HG02943 (cell line): ENCODE measurements around the gene LILRB3.
"Not testable (repeated sequence)": the region's sequence is repeated elsewhere in the genome, so short reads cannot be mapped to it uniquely, and the experiment has no call there.

Source experiments
- ATAC-seq: cut with Tn5 transposase; IDR thresholded peaks from one replicate; pipeline ENCODE4 v1.9.1; 2021; ENCODE audit warnings: mild to moderate bottlenecking, low read depth, moderate library complexity; ENCODE audit not compliant: unreplicated experiment

The LILRB3 gene

DNA sequence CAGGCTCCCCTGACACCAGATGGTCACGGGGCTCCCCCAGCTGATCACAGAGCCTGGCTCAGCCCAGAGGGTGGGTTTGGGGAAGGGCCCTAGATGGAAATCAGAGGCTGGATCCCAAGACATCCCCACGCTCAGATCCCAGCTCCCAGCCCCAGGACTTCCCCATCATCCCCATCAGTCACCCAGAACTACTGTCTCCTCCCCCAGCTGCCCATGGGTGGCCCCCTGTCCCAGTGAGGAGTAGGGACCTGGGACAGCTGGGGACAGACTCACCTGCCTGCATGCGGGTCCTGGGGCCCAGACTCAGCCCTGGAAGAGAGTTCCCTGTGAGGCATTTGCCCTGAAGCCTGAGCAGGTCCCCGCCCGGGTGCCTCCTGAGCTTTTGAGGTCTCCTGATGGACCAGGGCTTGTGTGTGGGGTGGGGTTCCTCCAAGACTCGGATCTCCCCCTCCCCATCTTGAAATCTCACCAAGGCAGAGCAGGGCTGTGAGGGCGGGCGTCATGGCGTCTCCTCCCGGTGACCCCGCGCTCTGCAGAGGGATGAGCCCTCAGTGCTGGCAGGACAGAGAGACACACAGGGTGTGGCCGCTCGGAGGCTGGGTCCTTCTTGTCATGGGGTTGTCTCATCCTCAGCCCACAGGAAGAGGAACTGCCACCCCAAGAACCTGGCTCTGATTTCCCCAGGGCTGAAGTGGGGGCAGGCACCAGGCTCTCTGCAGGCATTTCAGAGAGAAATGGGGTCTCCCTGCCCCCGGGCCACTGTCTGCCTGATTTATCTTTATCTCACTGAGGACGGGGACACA lies at the start of gene LILRB3:
Gene LILRB3, minus strand, starts transcription at position 534 of the 803 bp plus-strand sequence. Its CDS starts 31 bp downstream, at position 503.
- not testable (repeated sequence) for ATAC-seq

DNA sequence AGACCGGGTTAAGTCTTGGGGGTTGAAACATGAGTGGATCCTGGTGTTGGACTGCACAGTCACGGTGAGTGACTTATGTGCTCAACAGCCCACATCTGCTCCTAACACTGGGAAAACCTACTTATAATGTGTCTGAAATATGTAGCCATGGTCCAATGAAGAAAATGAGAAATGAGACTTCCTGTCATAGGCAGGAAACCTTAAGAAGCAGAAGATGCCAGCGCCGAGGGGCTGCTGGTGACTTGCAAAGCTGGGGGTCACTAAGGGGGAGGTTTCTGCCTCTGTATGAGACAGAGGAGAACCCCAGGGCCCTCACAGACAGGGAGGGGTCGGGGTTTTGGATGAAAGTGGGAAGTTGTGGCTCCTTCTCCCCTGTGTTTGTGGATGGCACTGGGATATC lies 49.4 kb upstream of the LILRB3 start:
- ATAC-seq = not testable (repeated sequence)

DNA sequence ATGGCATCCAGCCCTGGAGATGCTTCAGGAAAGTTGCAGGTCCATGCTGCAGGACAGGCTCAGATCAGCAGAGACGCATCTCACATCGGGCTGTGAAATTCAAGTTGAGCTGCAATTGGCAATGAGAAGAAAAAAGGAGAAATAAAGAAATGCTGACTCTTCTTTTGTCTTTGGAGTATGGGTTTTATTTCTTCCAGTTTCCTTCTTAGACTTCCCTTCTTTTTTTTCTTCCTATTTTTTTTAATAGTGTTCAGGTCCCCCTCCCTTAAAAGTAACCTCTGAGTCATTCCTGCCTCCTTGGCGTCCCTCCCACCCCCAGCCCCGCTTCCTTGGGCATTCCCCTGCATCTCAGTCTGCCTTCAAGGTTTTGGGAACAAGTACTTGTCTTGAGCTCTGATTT lies 48.8 kb upstream of the LILRB3 start:
- ATAC-seq = not testable (repeated sequence)

DNA sequence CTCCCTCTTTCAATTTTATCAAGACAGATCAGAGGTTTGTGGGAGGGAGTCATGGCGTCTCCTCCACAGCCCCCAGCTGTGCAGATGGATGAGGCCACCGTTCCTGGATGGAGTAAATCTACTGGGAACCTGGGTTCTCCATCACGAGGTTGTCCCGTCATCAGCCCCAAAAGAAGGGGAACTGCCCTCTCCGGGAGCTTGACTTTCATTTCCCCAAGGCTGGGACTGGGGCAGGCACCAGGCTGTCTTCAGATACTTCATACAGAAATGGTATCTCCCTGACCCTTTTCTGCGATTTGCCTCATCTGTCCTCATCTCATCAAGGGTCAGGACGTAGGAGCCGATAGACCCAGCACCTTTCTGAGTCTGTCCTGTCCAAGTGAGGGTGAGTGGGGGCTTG lies 48.3 kb upstream of the LILRB3 start:
- no peak for ATAC-seq

DNA sequence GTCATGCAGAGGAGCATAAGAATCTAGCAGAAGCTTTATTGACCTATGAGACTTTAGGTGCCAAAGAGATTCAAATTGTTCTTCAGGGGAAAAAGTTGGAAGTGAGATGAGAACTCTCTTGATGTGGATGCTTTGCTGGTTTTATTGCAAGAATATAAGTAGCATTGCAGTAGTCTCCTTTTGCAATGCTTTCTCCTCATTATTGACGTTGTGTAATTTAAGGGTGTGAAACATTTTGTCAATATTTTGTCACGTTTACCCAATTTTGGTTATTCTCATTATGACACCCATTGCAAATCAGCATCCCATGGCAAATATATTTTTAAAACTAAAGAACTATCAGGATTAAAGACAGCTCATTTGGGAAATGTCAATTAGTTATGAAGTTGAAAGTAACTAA lies 46.1 kb upstream of the LILRB3 start:
- no peak for ATAC-seq

DNA sequence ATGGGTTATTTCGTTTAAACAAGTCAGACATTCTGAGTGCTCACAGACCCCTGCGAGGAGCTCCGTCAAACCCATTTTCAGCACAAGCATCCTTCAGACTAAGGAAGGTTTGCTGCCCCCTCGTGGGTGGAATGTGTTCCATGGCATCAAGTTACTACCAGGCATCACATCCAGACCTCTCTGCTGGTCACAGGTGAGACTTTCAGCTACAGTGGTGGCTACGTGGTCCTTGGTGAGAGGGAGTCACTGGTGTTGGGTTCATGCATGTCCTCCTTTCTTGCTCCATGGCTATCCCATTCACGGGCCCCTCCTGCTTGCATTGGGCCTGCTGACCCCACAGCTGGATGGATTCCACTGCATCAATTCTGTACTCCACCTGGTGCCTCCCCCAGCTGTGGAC lies 43.3 kb upstream of the LILRB3 start:
- ATAC-seq = no peak

DNA sequence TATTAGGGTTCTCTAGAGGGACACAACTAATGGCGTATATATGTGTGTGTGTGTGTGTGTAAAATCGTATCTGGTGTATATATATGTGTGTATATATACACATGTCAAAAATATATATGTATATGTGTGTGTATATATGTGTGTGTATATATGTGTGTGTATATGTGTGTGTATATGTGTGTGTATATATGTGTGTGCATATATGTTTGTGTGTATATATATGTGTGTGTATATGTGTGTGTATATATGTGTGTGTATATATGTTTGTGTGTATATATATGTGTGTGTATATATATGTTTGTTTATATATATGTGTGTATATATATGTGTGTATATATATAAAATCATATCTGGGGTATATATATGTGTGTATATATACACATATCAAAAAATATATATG lies 39.7 kb upstream of the LILRB3 start:
- ATAC-seq = no peak

DNA sequence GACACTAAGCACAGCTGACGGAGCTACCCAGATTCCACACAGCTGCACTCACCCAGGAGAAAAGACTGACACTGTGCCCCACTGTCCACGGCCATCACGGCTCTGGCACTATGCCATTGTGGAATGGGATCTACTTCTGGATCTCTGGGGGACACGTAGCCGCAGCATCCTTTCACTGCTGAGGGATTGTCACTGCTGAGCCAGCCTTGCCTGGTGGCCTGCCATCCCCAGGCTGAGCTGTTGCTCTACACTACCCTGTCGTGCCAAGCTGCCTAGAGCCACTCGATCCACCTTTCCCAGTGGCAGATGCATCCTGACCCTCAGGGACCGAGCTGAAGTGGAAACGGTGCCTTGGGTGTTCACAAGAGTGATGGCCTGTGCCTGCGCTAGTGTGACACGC lies 39.3 kb upstream of the LILRB3 start:
- ATAC-seq = no peak

DNA sequence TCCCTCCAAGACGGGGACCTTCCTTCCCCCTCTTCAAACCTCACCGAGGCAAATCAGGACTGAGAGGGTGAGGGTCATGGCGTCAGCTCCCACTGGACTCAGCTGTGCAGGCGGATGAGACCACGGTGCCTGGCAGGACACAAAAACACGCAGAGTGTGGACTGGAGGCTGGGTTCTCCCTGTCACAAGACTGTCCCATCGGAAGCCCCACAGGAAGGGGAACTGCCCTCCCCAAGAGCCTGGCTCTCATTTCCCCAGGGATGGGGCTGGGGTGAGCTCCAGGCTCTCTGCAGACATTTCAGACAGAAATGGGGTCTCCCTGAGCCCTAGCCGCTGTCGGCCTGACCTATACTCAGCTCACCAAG lies 34.3 kb upstream of the LILRB3 start, which contains the start of gene LILRB5:
Gene LILRB5, minus strand, starts transcription at position 158 of the 365 bp plus-strand sequence. Its CDS starts 80 bp downstream, at position 78.
- no peak for ATAC-seq

DNA sequence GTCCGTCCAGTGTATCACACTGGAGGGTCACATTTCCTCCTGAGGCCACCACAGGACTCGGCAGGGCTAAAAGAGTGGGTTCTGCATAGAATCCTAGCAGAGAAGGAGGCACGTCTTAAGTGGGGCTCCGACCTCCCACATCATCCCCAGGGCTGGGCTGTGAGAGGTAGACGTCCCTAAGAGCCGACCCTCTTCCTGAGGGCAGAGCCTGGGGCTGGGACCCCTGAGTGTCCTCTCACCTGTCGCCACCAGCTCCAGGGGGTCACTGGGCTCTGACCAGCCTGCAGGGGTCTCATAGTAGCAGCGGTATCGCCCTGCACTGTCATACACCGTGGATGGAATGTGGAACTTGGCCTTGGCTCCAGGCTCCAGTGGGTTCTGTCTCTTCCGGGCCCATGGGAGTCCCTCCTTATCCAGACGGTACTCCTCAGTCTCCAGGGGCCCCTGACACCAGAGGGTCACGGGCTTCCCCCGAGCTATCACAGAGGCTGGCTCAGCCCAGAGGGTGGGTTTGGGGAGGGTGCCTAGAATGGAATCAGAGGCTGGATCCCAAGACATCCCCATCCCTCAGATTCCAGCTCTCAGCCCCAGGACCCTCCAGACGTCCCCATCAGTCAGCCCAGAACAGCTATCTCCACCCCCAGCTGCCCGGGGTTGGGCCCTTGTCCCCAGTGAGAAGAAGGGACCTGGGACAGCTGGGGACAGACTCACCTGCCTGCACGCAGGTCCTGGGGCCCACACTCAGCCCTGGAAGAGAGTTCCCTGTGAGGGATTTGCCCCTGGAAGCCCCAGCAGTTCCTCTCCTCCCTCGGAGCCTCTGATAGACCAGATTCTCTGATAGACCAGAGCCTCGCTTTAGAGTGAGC lies 33.7 kb upstream of the LILRB3 start:
- ATAC-seq = no peak

DNA sequence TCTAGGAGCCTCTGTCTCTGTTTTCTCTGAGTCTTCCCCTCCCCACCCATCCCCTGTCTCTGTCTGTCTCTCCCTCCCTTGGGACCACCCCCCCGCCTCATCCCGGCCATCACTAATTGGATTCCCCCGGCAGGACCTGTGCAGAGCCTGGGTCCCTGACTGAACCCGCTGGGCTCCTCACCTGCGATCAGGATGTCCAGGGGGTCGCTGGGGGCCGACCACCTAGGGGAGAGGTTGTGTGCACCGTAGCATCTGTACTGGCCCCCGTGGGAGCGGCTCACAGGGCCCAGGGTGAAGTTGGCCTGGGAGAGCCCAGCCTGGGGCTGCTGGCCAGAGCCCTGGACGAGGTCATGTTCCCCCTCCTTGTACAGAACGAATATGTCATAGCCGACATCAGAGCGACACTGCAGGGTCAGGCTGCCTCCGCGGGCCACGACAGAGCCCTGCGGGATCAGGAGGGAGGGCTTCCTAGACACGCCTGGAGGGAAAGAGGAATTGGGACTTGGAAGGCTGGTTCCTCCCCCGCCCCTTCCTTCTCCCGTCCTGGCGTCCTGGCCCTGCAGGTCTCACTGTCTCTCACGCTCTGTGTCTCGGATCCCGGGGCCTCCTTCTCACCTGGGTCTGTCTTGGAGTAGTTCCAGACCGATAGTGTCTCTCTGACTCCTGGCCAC lies 32.4 kb upstream of the LILRB3 start:
- no peak for ATAC-seq

DNA sequence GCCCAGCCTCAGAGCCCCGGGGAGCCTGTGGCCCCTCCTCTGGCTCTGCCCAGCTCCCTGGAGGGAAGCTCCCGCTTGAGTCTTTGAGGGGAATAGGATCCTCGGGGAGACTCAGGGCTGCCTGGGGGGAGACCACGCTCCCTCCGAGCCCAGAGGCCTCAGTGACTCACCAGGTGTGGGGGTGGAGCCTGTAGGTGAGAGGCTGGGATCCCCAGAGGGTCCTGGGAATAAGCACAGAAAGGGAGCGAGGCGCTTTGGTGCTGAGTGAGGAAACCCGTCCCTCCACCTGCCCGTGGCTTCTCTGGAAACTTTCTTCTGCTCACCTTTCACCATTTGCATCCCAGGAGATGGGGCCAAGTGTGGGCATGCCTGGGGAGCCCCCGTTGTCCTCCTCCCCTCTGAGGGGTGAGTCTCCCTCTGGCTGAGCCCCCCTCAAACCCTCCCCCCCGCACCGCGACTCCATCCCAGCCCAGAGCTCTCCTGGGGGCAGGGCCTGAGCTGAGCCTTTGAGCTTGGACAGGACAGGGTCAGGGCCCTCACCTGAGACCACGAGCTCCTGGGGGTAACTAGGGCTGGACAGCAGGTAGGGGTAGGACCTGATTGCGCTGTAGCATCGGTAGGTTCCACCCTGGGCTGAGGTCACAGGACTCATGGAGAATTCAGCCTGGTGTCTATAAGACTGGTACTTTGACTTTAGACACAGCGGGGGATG lies 31.5 kb upstream of the LILRB3 start:
- ATAC-seq = no peak

DNA sequence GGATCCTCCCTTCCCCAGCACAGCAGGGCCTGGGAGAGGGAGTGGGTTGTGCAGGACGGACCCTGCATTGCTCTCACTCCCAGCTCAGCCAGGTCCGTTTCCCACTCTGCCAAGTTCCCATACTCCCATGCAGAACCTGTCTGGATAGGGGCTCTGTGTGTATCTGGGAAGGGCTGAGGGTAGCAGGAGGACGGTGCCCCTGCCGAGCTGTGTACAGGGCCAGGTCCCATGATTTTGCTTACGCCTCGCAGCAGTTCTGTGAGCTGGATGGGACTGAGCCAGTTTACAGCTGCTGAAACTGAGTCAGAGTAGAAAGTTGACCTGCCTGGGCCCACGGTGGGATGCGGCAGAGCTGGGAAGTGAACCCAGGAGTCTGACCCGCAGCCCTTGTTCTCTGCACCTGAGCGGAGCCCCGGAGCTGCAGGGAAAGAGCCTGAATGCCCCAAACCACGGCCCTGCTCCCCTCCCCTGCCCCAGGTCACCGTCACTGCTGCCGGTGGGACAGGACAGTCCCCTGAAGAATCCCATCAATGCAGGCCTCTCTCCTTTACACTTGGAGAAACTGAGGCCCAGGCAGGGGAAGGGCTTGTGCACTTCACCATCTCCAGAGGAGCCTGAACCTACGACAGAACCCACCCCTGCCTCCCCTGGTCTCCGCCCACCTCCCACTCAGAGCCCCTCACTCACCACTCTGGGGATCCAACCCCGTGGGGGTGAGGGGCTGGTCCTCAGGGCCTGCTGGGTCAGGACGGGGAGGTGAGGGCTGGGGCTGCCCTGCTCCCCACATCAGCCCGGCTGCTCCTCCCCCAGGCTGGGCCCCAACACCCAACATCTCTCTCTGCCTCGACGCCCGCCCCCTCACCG lies 30.8 kb upstream of the LILRB3 start:
- ATAC-seq = no peak

DNA sequence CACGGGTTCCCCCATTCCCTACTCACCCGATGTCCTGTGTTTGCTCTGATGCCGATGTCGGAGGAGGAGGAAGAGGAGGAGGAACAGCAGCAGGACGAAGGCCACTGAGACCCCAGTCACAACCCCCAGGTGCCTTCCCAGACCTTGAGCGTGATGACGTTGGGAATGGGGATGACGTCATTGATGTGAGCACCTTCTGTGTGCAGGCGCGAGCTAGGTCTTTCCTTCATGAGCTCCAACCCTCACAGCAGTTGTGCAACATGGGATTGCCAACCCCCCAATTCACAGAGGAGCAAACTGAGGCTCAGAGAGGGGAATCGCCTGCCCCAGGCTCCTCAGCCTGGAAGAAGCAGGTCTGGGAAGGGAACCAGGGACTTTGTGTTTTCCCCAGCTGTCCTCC lies 30.0 kb upstream of the LILRB3 start:
- ATAC-seq = no peak

DNA sequence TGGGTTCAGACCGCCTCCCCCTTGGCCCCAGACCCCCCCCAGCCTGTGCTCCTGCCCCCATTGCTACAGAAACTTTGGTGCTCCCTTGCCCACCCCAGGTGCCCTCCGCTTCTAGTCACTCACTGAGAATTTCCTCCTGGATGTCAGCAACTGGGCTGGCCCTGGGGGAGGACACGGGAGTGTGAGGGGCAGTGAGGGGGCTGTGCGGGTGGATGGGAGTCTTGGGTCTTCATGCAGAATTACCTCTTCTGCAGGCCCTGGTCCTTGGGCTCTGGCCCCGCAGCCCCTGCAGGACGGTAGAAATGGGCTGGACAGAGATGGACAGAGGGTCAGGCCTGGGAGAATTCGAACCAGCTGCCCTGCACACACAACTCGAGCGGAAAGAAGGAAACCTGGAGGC lies 29.4 kb upstream of the LILRB3 start:
- no peak for ATAC-seq

DNA sequence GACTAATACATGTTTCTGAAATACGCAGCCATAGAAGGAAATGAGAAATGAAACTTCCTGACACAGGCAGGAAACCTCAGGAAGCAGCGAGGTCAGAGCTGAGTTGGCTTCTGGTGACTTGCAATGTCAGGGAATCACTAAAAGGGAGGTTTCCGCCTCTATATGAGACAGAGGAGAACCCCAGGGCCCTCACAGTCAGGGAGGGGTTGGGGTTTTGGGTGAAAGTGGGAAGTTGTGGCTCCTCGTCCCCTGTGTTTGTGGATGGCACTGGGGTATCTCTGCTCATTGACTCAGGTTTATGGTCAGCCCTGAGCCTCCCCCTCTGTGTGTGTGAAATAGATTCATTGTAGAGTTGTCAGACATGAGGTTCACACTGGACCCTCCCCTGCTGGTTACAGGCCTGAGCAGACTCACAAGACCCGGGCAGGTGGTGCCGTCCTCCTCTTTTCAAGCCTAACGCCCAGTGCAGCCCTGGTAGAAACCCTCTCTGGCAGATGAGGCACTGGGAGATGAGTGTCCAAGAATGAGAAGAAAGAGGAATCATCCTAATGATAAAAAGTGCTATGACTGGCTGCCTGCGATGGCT lies 25.3 kb upstream of the LILRB3 start:
- ATAC-seq = no peak

DNA sequence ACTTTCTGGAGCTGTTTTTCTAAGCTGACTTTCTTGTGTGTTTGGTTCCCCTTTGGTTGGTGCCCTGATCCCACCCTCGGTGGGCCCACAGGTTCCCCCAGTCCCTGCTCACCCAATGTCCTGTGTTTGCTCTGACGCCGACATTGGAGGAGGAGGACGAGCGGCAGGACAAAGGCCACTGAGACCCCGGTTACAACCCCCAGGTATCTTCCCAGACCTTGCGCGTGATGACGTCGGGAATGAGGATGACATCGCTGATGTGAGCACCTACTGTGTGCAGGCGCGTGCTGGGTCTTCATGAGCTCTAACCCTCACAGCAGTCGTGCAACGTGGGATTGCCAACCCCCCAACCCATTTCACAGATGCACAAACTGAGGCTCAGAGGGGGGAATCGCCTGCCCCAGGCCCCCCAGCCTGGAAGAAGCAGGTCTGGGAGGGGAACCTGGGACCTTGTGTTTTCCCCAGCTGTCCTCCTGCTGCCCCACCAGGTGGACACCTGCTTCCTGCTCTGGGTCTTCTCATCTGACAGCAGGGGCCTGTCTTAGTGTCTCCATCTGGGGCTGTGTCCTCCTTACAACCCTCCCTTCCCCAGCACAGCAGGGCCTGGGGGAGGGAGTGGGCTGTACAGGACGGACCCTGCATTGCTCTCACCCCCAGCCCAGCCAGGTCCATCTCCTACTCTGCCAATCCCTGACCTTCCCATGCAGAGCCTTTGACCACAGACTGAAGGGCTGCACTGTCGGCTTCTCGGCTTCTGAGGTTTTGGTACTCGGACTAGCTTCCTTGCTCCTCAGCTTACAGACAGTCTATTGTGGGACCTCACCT lies 24.5 kb upstream of the LILRB3 start:
- no peak for ATAC-seq

DNA sequence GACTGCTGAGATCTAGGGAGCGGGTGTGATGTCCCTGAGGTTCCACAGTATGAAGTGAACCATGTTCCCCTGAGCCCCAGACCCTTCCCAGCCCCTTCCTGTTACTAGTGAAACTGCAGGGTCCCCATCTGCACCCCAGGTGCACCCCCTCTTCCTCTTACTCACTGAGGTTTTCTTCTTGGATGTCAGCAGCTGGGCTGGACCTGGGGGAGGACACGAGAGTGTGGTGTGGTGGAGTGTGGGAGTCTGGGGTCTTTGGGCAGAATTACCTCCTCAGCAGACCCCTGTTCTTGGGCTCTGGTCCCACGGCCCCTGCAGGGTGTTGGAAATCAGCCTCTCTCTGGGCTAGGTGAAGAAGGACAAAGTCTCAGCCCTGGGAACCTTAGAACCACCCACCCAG lies 23.1 kb upstream of the LILRB3 start:
- no peak for ATAC-seq
